K562 treated with DMSO at 1 percent for 4 hours (cell line): ENCODE data around the gene SLC25A17. TPM values are rescaled to one million over a fixed set of nuclear protein-coding genes. Genes with fewer than 3 reads are reported as not detected.

ENCODE experiments used
- total RNA-seq: library from RNA; unstranded; fragments of 300-600 nt; gene quantifications from 2 replicates; pipeline ENCODE4 v1.2.3, GENCODE V29; 2022; ENCODE audit not compliant: insufficient read depth

The SLC25A17 gene, protein sequence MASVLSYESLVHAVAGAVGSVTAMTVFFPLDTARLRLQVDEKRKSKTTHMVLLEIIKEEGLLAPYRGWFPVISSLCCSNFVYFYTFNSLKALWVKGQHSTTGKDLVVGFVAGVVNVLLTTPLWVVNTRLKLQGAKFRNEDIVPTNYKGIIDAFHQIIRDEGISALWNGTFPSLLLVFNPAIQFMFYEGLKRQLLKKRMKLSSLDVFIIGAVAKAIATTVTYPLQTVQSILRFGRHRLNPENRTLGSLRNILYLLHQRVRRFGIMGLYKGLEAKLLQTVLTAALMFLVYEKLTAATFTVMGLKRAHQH
- 16.8 and 24.9 TPM in 2 replicates for total RNA-seq

DNA sequence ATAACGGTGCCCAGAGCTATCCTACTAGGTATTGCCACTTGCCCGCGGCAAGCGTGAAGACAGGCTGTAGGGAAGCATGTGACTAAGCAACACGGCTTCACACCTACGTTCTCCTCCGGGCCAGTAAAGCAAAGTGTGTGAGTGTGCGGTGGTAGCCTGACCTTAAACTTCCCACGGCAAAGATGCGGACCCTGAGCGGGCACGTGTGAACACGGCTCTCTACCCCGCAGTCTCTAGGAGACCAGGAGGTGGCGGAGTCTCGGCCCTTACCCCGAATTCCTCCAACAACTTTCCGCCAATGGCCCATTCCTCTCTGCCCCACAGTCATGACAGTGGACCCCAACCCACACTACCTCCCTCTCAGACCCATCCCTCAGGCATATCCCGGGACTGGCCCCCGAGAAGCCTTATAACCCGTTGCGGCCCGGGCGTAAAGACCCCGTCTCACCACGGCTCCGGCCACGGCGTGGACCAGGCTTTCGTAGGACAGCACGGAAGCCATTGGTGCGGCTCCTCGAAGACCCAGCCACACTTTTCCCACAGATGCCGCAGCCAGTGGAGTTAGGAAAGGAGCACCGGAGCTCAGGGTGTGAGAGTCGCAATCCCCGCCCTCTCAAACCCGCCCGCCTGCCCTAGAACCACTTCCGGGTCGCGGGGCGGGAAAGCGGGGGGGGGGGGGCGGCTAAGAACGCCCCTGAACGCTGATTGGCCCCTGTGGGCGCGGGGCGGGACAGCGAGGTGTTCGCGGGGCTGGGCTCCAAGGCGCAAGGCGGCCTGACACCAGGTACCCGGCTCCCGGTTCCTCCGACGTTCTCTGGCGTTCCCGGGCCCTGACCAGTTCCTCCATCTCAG is at the start of gene SLC25A17:
SLC25A17 (minus strand) TSS at position 600 of the 852 bp plus-strand sequence; CDS start at position 502, 98 bp downstream.

DNA sequence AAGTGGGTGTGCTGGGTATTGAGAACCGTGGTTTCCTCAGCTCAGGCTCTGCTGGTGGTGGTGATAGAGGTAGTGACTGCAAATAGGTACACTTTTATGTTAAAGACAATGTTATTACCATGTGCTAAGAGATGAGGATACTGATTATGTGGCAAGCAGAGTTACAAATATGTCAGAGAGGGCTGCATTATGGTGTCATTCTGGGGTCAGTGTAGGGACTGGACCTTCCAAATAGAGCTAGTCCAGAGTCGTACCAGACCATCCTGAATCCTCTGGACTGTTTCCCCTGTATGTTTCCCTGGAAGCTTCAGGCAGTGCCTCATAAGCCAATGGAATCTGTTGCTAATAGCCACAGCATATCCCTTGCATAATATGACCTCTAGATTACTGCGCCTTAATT is 42.9 kb upstream of the SLC25A17 start, which contains the start of gene DNAJB7:
DNAJB7 (minus strand) TSS at position 101 of the 400 bp plus-strand sequence. CDS start 119 bp downstream, outside the sequence.

DNA sequence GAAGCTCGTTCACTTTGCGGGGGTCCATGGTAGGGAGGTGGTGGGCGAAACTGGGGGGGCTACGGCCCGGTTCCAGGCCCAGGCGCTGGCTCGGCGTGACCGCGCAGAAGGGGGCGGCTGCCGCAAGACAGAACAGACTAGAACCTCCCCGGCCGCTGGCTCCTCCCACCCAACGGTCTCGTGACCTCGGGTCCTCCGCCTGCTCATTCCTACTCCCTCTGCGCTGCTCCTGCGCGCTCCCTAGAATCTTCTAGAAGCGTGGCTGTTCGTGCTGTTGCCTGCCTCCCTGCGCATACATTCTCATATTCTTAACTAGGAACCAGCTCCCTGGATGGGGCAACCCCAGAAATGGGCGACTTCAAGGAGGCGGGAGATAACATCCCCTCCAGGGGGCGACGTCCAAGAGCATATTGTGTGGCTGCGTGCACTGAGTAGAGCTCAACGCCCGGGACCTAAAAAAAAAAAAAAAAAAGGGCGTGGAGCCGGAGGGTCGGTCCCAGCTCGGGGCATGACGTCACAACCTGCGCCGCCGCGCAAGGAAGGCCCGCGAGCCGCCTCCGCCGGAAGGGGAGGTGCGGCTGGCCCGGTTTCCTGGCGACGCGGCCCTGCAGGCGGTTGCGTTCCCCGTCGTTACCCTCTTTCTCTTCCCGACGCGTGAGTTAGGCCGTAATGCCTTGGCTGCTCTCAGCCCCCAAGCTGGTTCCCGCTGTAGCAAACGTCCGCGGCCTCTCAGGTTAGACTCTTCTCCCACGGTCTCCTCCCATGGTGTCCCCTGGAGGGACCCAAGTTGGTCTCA is 37.6 kb upstream of the SLC25A17 start, which contains the start of the genes ST13 and XPNPEP3:
ST13 (minus strand) TSS at position 127 of the 796 bp plus-strand sequence; CDS start at position 28, 99 bp downstream.
XPNPEP3 (plus strand) TSS at position 636 of the 796 bp plus-strand sequence; CDS start at position 670, 34 bp downstream.

Other genes with a start within 250 kb of the SLC25A17 start
- gene MRTFA, start 182.6 kb downstream of the SLC25A17 start, total RNA-seq, result 13.7 and 15.1 TPM in 2 replicates
- not detected in 2 replicates for gene MCHR1, start 139.9 kb downstream of the SLC25A17 start, total RNA-seq
- gene ST13, start 37.3 kb upstream of the SLC25A17 start, total RNA-seq, result 179 and 241 TPM in 2 replicates
- 8.9 and 9.1 TPM in 2 replicates for gene XPNPEP3, start 37.8 kb upstream of the SLC25A17 start, total RNA-seq
- gene DNAJB7, start 42.8 kb upstream of the SLC25A17 start, total RNA-seq, result not detected in 2 replicates
- gene RBX1, start 132.0 kb upstream of the SLC25A17 start, total RNA-seq, result 39.1 and 44.9 TPM in 2 replicates